ENCODE data around the gene TUBGCP4. TPM values are rescaled to one million over a fixed set of nuclear protein-coding genes. Genes with fewer than 3 reads are reported as not detected.

The TUBGCP4 gene
- total RNA-seq, 1 experiment from 2014 or later = 38.6 TPM

DNA sequence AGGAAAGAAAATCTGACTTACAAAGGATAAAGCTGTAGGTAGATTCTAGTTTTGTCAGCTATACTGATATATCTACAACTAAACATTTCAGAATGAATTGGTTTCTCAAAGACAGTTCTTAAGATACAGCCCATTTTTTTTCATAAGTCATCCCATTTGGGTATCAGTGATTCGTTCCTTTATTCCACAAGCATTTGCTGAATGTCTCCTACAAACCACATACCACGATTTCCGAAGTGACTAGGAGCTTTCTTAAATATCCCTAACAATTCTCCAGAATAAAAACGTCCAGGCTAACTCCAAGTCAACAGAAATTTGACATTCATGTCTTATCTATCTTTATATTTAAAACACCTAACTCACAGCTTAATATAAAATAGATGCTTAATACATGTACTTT is 62.3 kb downstream of the TUBGCP4 start (continued):
- TF ChIP-seq, protein P1, sequence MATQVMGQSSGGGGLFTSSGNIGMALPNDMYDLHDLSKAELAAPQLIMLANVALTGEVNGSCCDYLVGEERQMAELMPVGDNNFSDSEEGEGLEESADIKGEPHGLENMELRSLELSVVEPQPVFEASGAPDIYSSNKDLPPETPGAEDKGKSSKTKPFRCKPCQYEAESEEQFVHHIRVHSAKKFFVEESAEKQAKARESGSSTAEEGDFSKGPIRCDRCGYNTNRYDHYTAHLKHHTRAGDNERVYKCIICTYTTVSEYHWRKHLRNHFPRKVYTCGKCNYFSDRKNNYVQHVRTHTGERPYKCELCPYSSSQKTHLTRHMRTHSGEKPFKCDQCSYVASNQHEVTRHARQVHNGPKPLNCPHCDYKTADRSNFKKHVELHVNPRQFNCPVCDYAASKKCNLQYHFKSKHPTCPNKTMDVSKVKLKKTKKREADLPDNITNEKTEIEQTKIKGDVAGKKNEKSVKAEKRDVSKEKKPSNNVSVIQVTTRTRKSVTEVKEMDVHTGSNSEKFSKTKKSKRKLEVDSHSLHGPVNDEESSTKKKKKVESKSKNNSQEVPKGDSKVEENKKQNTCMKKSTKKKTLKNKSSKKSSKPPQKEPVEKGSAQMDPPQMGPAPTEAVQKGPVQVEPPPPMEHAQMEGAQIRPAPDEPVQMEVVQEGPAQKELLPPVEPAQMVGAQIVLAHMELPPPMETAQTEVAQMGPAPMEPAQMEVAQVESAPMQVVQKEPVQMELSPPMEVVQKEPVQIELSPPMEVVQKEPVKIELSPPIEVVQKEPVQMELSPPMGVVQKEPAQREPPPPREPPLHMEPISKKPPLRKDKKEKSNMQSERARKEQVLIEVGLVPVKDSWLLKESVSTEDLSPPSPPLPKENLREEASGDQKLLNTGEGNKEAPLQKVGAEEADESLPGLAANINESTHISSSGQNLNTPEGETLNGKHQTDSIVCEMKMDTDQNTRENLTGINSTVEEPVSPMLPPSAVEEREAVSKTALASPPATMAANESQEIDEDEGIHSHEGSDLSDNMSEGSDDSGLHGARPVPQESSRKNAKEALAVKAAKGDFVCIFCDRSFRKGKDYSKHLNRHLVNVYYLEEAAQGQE (IDR thresholded peaks at IDR 0.05; ENCODE audit: low read depth) = no peak
- TF ChIP-seq, protein P2, sequence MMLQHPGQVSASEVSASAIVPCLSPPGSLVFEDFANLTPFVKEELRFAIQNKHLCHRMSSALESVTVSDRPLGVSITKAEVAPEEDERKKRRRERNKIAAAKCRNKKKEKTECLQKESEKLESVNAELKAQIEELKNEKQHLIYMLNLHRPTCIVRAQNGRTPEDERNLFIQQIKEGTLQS (IDR thresholded peaks at IDR 0.05) = no peak
- no peak for TF ChIP-seq EGR1 (IDR thresholded peaks at IDR 0.05; ENCODE audit: low read depth)
- TF ChIP-seq SIN3A (IDR thresholded peaks at IDR 0.05; ENCODE audit: low read depth) = no peak
- TF ChIP-seq, protein P3, sequence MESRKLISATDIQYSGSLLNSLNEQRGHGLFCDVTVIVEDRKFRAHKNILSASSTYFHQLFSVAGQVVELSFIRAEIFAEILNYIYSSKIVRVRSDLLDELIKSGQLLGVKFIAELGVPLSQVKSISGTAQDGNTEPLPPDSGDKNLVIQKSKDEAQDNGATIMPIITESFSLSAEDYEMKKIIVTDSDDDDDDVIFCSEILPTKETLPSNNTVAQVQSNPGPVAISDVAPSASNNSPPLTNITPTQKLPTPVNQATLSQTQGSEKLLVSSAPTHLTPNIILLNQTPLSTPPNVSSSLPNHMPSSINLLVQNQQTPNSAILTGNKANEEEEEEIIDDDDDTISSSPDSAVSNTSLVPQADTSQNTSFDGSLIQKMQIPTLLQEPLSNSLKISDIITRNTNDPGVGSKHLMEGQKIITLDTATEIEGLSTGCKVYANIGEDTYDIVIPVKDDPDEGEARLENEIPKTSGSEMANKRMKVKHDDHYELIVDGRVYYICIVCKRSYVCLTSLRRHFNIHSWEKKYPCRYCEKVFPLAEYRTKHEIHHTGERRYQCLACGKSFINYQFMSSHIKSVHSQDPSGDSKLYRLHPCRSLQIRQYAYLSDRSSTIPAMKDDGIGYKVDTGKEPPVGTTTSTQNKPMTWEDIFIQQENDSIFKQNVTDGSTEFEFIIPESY (IDR thresholded peaks at IDR 0.05; ENCODE audit: extremely low read depth, insufficient replicate concordance, low read length) = no peak
- TF ChIP-seq SP1 (IDR thresholded peaks at IDR 0.05; ENCODE audit: low read depth) = no peak

DNA sequence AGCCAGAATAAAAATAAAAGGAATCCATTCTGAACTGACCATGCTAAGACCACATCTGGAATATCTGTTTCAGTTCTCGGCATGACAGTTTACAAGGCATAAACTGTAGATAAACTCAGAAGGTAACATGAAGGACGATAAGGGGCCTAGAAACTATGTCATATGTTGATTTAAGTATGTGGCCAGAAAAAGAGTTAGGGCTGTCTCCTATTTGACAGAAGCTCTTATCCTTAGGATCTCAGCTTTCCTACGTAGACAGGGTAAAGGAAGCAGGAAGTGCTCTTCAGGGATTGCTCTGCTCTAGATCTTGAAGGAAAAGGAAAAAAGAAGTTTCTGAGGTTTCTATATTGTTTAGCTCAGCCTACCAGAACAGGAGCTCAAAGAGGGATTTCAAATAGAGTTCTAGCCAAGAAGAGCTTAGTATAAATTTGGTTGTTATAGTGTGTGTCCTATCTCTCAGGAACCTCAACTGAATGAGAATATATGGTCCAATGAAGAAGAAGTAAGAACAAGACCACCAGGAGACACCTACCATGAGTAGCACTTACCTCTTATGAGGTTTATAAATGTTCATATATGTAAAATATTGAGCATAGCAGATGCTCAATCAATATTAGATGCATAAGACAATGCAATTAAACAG is 62.9 kb downstream of the TUBGCP4 start:
- H3K9me2 ChIP-seq (ENCODE audit: insufficient read depth) = no peaks in the 10 kb centered on the region
- no peak for ATAC-seq
- no peak for TF ChIP-seq EZH2phosphoT487 (IDR thresholded peaks at IDR 0.05; ENCODE audit: borderline replicate concordance)
- no peaks in the 10 kb centered on the region for H3K4me1 ChIP-seq (ENCODE audit: control insufficient read depth in 1 of 2, insufficient read depth in 2 of 2, low read length in 2 of 2)
- peaks cover 6 to 14% of the 10 kb centered on the region in 2 experiments; a peak in 3 of 4 replicates for H3K36me3 ChIP-seq (ENCODE audit: control insufficient read depth in 1 of 2, insufficient read depth in 2 of 2, low read length in 2 of 2)
- no peak for DNase-seq (ENCODE audit: low read depth, low spot score)
- RAD21 ChIA-PET (ENCODE audit: low non-redundant PET in 1 of 2, low total read pairs in 2 of 2, uncharacterized antibody in 2 of 2, unreplicated experiment in 2 of 2) = no interaction called here
- no peak overlapping the region for H3K9ac ChIP-seq (ENCODE audit: low read length)
- H3K4me3 ChIP-seq (replicated peaks in 1 of 2; ENCODE audit: low read depth in 1 of 2, low read length in 2 of 2) = no peak overlapping the region
- no peak overlapping the region for H3K4me2 ChIP-seq (ENCODE audit: low read length)
- H3K79me2 ChIP-seq (ENCODE audit: insufficient read depth, low read length) = no peaks in the 10 kb centered on the region
- H3K27ac ChIP-seq (ENCODE audit: low read depth, low read length) = no peak overlapping the region
- POLR2A ChIA-PET = no interaction called here
- intact Hi-C loops (cut with micrococcal nuclease) = no loop called here
- BruUV-seq (replicated peaks) = no TSS peak
- no peaks in the 10 kb centered on the region for H4K20me1 ChIP-seq (ENCODE audit: insufficient read depth)
- H2AFZ ChIP-seq (ENCODE audit: low read depth, low read length, poor library complexity, severe bottlenecking) = no peak overlapping the region
- CTCF ChIA-PET = interaction anchor here (1.8 kb wide), 1 partner anchor 58 kb away, joined by 5 read pairs; no protein-coding TSS in a partner anchor
- no peaks in the 10 kb centered on the region for H3K27me3 ChIP-seq (ENCODE audit: insufficient read depth, low read length)
- no peaks in the 10 kb centered on the region for H3K9me3 ChIP-seq (ENCODE audit: control insufficient read depth in 1 of 2, insufficient read depth in 1 of 2, low read depth in 1 of 2, low read length in 2 of 2)
